Glomerular visceral epithelial cell (primary cell): ENCODE results near the gene C10orf143.

Experiments used
- DNase-seq: peaks from one replicate; pipeline ENCODE4 v3.0.0-alpha.2; 2016; ENCODE audit errors: extremely low spot score

The C10orf143 gene

DNA sequence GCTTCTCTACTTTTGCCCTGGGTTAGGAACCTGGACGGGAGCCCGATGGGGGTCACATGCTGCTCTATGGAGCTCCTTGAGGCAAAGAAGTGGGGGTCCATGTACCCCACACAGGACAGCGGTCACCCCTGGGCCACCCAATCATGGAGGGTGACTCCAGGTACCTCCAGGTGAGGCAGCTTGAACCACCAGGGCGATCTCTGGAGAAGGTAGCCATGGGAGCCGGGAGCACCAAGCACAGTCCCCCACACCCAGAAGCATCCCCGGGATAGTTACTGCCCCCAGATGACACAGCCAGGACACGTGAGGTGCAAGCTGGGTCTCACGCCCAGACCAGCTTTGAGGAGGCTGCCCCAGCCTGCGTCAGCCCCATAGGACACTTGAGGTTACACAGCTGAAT, 58.4 kb downstream of the C10orf143 start:
- no peak for DNase-seq

DNA sequence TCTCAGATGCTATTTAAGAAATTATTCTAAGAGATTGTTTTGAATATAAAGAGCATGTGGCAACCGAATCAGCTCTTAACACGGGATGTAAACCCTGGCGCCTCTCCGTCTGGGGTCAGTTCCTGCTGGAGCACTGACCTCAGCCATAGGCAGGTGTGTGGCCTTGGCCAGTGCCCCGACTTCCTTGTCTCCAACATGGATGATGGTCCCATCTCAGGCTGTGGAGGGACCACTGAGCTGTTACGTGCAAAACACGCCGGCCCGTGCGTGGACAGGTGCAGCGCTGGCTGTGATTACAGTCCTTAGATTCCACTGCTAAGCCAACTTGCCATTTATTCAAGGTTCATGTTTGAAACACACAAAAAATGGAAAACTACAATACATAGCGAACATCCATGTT, 59.9 kb downstream of the C10orf143 start:
- DNase-seq, result no peak

GRCh38 chr10:130049987-130050386, 60.6 kb downstream of the C10orf143 start:
- DNase-seq, result no peak

- DNase-seq, result no peak
Observed at GRCh38 chr10:130049244-130049643, 61.4 kb downstream of the C10orf143 start.

- DNase-seq, result no peak
Observed at GRCh38 chr10:130048081-130048480, 62.5 kb downstream of the C10orf143 start.

DNA sequence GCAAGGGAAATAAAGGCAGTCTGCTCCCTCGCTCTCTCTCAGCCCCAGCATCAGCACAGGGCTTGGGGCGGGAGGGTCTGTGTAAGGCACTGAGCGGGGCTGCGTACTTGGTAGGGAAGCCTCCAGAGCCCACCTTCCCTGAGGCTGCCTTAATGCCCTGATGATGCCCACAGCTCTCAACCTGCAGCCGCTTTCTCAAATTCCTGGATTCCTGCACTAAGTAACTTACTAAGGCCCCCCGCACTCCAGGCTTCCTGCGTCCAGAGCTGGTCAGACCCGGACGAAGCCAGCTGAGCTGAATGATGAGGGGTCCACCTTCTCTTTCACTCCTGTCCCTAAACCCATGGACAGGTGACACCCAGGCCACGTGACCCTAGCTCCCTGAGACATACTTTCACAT, 63.3 kb downstream of the C10orf143 start:
- DNase-seq, result no peak

DNA sequence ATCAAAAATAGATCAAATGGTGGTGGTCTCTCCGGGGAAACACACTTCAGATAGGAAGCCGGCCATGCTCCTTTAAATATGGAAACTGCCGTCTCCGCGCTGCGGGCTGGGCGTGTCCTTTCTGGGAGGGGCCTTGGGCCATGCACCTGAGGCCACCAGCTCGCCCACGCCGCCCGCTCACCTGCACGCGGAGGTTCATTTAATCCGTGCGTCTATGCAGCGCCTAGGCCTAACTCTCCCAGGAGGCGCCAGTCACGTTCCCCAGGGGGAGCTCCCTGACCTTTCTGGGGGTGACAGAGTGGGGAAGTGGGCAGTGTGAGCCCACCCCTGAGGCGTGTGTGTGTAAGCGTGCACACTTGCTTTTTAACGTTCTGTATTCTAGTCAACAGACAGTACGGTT, 64.0 kb downstream of the C10orf143 start:
- no peak for DNase-seq

- DNase-seq, result no peak
Observed at GRCh38 chr10:130045801-130046321, 64.8 kb downstream of the C10orf143 start.

DNA sequence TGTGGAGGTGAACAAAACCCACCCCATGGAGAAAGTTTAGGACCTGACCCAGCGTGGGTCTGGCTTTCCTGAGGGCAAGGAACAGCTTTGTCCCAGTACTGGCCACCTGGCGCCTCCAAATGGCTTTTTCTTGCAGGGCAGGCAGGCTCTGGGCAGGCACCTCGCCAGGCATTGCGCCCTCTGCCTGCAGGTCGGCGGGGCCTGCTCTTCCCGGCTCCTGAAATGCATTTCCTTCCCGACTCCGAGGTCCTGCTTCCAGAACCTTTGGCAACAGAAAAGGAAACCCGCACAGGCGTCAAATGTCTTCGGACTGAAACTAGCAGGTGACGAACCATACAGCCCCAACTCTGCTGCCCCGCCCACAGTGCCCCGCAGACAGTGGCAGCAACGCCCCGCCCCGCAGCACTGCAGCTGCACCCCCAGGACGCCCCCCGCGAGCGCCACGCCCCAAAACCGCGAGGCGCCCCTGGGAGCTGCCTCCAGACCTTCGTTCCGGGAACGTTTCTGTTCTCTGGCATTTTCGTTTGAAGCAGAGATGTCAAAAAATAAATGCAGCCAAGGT, 65.5 kb downstream of the C10orf143 start:
- DNase-seq, result no peak

GRCh38 chr10:130044067-130045061, 66.3 kb downstream of the C10orf143 start:
- DNase-seq, result no peak

DNA sequence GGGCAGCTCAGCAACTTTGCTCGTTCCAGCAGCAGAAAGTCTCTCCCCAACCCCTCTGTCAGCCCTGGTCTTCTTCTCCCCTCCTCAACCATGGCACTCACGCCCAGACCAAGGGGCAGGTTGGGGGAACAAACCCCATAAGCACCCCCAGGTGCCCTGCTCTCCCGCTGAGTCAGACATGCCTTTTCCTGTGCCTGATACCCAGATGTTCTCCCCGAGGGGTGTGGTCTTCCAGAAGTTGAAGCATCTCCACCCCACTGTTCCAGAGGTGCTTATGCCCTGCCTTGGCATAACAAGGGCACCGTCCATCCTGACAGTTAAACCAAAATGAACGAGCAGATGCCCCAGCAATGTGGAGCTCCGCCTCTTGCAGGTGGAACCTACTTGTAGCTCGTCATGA, 67.1 kb downstream of the C10orf143 start:
- no peak for DNase-seq

GRCh38 chr10:130042381-130042780, 68.2 kb downstream of the C10orf143 start:
- DNase-seq, result no peak

DNA sequence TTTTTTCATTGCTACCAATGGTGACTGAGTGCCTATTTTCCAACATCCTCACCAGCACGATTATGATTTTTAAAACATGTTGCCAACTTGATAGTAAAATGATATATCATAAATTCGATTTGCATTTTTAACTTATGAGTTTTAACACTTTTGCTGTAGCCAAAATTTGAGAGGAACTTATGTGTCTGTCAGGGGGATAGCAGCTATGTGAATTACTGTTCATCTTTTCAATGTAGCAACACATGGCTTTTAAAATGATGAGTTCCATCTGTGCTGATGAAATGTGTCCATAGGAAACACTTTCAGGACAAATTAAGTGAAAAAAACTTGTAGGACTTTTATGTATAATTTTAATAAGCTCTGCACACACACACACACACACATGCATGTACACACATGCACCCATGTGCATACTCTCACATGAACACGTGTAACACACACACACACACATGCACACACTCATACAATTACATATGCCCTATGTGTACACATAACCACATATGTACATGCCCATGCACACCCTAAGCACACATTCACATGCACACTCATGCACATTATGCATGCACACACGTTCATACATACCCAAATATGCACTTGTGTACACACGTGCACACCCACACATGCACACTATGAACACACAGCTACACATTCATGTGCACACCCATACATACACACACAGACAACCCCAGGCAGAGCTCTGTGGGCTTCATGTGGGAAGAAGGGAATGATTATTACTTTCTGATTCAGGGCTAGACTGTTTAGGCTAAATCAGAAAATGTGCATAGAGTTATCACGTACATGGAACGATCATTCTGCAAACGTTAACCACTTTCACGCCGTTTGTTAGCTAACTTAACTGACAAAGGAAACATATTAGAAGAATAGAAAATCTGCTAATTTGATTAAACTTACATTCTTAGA, 68.9 kb downstream of the C10orf143 start:
- no peak for DNase-seq

GRCh38 chr10:130040817-130041330, 69.8 kb downstream of the C10orf143 start:
- DNase-seq, result no peak

DNA sequence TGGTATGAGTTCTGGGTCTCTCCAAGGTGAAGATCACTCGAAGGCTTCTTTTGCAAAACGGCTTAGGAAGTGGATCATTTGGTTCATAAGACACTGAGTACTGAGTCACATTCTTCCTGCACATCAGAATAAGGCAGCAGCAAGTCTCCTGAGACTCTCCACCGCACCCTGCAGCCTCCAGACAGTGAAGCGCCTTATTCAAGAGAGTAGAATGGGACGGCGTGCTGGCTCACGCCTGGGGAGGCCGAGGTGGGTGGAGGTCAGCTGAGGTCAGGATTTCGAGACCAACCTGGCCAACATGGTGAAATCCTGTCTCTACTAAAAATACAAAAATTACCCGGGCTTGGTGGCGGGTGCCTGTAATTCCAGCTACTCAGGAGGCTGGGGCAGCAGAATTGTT, 70.3 kb downstream of the C10orf143 start:
- DNase-seq, result no peak

- DNase-seq, result no peak
Observed at GRCh38 chr10:130039141-130039540, 71.5 kb downstream of the C10orf143 start.

- no peak for DNase-seq
Observed at GRCh38 chr10:130038611-130039109, 72.0 kb downstream of the C10orf143 start.

GRCh38 chr10:130038019-130038555, 72.5 kb downstream of the C10orf143 start:
- DNase-seq, result no peak

GRCh38 chr10:130037169-130037661, 73.4 kb downstream of the C10orf143 start:
- no peak for DNase-seq

- no peak for DNase-seq
Observed at GRCh38 chr10:130036296-130037065, 74.1 kb downstream of the C10orf143 start.
